ENCODE data around the gene CLIP1.
"Not testable (repeated sequence)": the region's sequence is repeated elsewhere in the genome, so short reads cannot be mapped to it uniquely, and the experiment has no call there.

Gene CLIP1

GRCh38 chr12:122437656-122438121 is 15.2 kb upstream of the CLIP1 start:
- no peak for DNase-seq

GRCh38 chr12:122435186-122435585 is 12.7 kb upstream of the CLIP1 start:
- no peak for DNase-seq

GRCh38 chr12:122429043-122429442 is 6.6 kb upstream of the CLIP1 start:
- not testable (repeated sequence) for DNase-seq

- DNase-seq = no peak
Measured at GRCh38 chr12:122427403-122427802, 4.9 kb upstream of the CLIP1 start.

GRCh38 chr12:122423258-122424165 is 1.0 kb upstream of the CLIP1 start:
- peak; percentile 78 for DNase-seq

- DNase-seq = no peak
Measured at GRCh38 chr12:122422730-122423257, 325 bp upstream of the CLIP1 start.

- no peak for DNase-seq
Measured at GRCh38 chr12:122421187-122421820, 1.2 kb downstream of the CLIP1 start.

GRCh38 chr12:122420471-122421162 is 1.9 kb downstream of the CLIP1 start:
- no peak for DNase-seq

- DNase-seq = not testable (repeated sequence)
Measured at GRCh38 chr12:122419094-122419493, 3.4 kb downstream of the CLIP1 start.

GRCh38 chr12:122415665-122416064 is 6.8 kb downstream of the CLIP1 start:
- not testable (repeated sequence) for DNase-seq

GRCh38 chr12:122413516-122414404 is 8.7 kb downstream of the CLIP1 start:
- DNase-seq = no peak

- DNase-seq = no peak
Measured at GRCh38 chr12:122412851-122413433, 9.5 kb downstream of the CLIP1 start.

GRCh38 chr12:122411537-122411936 is 10.9 kb downstream of the CLIP1 start:
- DNase-seq = no peak

- no peak for DNase-seq
Measured at GRCh38 chr12:122407208-122407607, 15.3 kb downstream of the CLIP1 start.

GRCh38 chr12:122406701-122407164 is 15.7 kb downstream of the CLIP1 start:
- DNase-seq = no peak

GRCh38 chr12:122403831-122404230 is 18.6 kb downstream of the CLIP1 start:
- no peak for DNase-seq

- no peak for DNase-seq
Measured at GRCh38 chr12:122403115-122403770, 19.2 kb downstream of the CLIP1 start.

GRCh38 chr12:122402264-122402663 is 20.2 kb downstream of the CLIP1 start:
- DNase-seq = no peak

- DNase-seq = peak; percentile 69
Measured at GRCh38 chr12:122399592-122400373, 22.7 kb downstream of the CLIP1 start.

GRCh38 chr12:122399254-122399591 is 23.2 kb downstream of the CLIP1 start:
- no peak for DNase-seq
